ENCODE measurements around the gene PIK3C3.

The PIK3C3 gene

DNA sequence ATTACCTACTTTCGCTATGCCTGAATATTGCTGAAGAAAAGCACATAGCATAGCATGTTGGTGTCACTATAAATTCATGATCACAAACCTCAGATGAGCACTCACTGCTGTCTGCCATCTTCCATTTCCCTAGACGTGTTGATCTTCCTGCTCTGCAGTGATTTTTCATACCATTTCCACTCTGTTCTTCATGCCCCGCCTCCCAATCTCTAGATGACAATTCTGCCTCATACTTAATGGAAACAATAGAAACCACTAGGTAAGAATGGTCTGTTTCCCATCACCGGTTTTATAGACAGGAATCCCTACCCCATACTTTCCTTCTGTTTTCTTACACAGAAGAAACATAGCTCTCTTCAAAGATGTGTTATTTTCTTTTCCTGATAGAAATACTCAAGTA, 63.8 kb downstream of the PIK3C3 start:
- ATAC-seq (replicated peaks) (no peak), DNase-seq (no peak)
- no peaks in the 10 kb centered on the region for H3K27me3 Mint-ChIP-seq
- H3K27ac Mint-ChIP-seq: no peak overlapping the region
- H3K4me1 Mint-ChIP-seq: no peaks in the 10 kb centered on the region
- H3K36me3 Mint-ChIP-seq: peaks cover 7 to 26% of the 10 kb centered on the region in 2 donors
- H3K4me3 Mint-ChIP-seq: no peak overlapping the region
- H3K9me3 Mint-ChIP-seq: no peaks in the 10 kb centered on the region

DNA sequence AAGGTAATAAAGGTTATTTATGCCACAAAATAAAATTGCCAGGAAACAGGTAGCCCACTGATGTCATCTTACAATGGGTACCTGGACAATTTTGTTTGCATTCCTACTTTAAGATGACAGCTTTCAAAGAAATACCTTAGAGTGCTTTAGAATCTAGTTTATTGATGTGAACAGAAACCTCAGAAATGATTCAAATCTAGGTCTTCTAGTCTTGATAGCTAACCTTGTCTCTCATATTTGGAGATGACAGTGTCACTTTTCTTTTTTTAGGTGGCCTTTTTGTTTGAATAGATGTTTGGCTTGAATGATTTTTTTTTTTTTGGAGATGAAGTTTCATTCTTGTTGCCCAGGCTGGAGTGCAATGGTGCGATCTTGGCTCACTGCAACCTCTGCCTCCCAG, 69.1 kb downstream of the PIK3C3 start:
- H3K4me1 Mint-ChIP-seq: peaks cover 0 to 1% of the 10 kb centered on the region in 2 donors
- peaks cover 0 to 9% of the 10 kb centered on the region in 2 donors for H3K36me3 Mint-ChIP-seq
- ATAC-seq (replicated peaks) (no peak), DNase-seq (no peak)
- no peak overlapping the region for H3K4me3 Mint-ChIP-seq
- H3K27ac Mint-ChIP-seq: no peak overlapping the region
- no peaks in the 10 kb centered on the region for H3K27me3 Mint-ChIP-seq
- no peaks in the 10 kb centered on the region for H3K9me3 Mint-ChIP-seq

DNA sequence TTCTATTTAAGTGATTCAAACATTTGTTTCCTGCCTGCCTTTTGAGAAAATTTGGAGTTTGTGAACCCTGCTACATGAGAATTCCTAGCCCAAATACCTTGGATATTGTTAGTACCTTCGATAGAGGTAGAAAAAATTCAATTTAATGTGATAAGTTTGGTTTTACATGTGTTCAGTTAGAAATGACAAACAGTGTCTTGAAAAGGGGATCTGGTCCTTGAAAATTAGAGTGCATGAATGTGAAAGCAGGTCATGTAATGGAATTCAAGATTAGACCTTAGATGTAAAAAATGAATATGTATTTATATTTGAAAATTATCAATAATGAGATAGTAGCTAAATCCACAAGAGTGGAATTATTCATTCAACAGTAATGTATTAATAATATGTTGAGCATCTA, 70.5 kb downstream of the PIK3C3 start:
- peaks cover 3 to 14% of the 10 kb centered on the region in 2 donors for H3K36me3 Mint-ChIP-seq
- H3K4me3 Mint-ChIP-seq: no peak overlapping the region
- no peaks in the 10 kb centered on the region for H3K27me3 Mint-ChIP-seq
- peak in 1 of 2 donors; percentile 25 for ATAC-seq (replicated peaks)
- no peak for DNase-seq
- H3K9me3 Mint-ChIP-seq: no peaks in the 10 kb centered on the region
- peaks cover 0 to 1% of the 10 kb centered on the region in 2 donors for H3K4me1 Mint-ChIP-seq
- H3K27ac Mint-ChIP-seq: no peak overlapping the region

DNA sequence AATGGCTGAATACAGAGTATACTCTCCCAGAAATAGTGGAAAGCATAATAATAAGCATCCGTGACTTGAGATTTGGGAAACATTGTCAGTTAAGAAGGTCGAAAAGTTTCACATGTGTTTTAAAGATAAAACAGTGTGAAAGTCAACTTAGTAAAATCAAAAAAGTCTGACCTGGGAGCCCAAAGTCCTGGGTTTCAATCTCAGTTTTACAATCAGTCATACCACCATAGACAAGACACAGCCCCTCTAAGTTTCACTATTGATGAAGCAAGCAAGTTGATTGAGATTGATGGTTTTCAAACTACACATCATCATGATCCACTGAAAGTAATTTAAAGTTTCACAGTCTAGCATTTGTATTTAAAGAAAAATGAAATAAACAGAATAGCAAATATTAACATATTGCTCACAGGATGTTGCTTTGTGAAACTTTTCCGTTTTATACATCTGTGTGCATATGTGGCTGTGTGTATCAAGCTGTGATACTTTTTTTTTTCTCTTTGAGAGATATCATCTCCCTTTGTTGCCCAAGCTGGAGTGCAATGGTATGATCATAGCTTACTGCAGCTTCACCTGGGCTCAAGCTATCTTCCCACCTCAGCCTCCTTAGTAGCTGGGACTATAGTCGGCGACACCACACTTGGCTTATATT, 71.1 kb downstream of the PIK3C3 start:
- H3K27ac Mint-ChIP-seq: no peak overlapping the region
- DNase-seq (no peak), ATAC-seq (replicated peaks) (peak; percentile 62 to 73)
- peaks cover 3 to 14% of the 10 kb centered on the region in 2 donors for H3K36me3 Mint-ChIP-seq
- no peaks in the 10 kb centered on the region for H3K9me3 Mint-ChIP-seq
- no peak overlapping the region for H3K4me3 Mint-ChIP-seq
- peaks cover 0 to 1% of the 10 kb centered on the region in 2 donors for H3K4me1 Mint-ChIP-seq
- H3K27me3 Mint-ChIP-seq: no peaks in the 10 kb centered on the region

DNA sequence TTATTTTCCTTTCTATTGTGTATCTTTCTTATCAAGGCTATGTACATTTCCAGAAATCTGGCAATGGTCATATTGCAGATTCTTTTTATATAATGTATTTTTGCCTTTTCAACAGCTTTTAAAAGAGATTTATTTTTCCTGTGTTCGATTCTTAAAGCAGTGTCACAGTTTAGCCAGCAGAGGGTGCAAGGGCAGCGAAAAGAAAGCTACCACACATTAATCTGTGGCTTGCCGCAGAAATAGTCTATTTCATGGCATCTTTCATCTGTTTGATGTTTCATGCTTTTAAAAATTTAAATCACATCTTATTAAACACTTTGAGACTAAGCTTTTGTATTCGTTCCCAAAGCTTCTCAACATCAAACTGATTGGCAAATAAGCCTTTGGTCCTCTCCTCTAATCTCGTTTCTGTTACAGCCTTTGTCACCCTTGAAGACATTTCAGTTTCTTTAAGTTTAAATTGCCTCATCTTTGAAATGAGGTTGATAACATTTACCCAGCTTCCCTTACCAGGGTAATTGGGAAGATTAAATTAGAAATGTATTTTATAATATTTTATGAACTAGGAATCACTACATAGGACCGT, 73.3 kb downstream of the PIK3C3 start:
- no peak overlapping the region for H3K27ac Mint-ChIP-seq
- ATAC-seq (replicated peaks) (peak in 1 of 2 donors; percentile 38), DNase-seq (no peak)
- no peak overlapping the region for H3K4me3 Mint-ChIP-seq
- H3K9me3 Mint-ChIP-seq: no peaks in the 10 kb centered on the region
- peaks cover 13 to 19% of the 10 kb centered on the region in 2 donors for H3K36me3 Mint-ChIP-seq
- H3K4me1 Mint-ChIP-seq: peaks cover 0 to 1% of the 10 kb centered on the region in 2 donors
- H3K27me3 Mint-ChIP-seq: no peaks in the 10 kb centered on the region

DNA sequence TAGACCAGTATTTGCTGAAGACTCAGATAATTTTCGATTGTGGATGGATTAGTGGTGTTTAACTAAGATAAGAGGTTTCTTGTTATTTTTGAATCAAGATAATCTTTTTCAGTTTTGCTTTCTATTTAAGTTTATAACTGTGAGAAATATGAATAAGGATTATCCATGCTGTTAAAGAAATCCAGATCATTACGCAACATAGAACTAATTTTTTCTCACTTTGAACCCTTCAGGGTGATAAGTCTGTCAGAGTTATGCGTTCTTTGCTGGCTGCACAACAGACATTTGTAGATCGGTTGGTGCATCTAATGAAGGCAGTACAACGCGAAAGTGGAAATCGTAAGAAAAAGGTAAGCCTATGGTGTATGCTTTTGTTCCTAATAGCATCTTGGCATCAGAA, 74.1 kb downstream of the PIK3C3 start:
- Mint-ChIP-seq H3K4me1 (peaks cover 0 to 1% of the 10 kb centered on the region in 2 donors), H3K9me3 (no peaks in the 10 kb centered on the region), H3K36me3 (peaks cover 17 to 23% of the 10 kb centered on the region in 2 donors), H3K27ac (no peak overlapping the region), H3K27me3 (no peaks in the 10 kb centered on the region), H3K4me3 (no peak overlapping the region)
- ATAC-seq (replicated peaks) (no peak), DNase-seq (no peak)

DNA sequence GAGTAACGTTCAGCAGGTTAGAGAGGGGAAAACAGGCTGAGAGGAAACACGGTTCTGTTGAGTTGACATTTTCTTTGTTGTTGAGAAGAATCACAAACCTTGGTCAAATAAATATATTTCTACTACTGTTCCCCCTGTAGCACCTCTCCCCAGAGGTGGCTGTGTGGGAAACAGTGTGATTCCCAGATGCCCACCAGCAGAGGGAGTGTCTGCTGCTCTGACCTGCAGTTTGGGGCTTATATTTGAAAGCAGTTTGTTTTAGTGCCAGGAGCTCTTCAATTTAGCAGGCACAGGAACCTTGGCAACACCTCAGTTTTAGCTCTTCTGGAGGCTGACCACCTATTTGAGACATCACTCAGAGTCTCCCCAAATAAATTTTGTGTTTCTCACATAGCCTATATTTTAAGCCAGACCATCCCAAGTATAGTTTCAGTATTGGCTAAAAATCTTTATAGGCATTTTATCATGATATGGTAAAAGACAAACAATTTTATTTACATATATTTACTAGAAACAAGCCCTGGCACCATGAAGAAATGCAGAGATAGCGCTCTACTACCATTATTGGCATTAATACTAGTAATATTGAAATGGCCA, 75.7 kb downstream of the PIK3C3 start:
- DNase-seq: no peak
- Mint-ChIP-seq H3K27ac (no peak overlapping the region), H3K9me3 (no peaks in the 10 kb centered on the region), H3K36me3 (peaks cover 17 to 22% of the 10 kb centered on the region in 2 donors), H3K4me1 (no peaks in the 10 kb centered on the region), H3K4me3 (no peak overlapping the region), H3K27me3 (no peaks in the 10 kb centered on the region)
- ATAC-seq (replicated peaks): no peak

DNA sequence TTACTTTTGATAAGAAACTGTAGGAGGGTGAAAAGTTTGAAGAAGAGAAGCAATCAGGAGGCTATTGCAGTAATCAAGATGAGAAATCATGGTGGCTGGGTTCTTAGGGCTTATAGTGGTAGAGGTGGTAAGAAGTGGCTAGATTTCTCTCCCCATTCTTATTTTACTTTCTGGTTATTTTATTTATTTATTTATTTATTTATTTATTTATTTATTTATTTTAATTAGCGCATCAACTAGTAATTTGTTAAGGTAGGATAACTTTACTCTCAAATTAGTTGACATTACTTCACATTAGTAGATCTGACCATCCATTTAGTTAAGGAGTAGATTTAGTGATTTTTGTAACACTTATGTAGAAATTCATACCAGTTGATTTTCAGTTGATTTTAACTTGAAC, 77.4 kb downstream of the PIK3C3 start:
- H3K36me3 Mint-ChIP-seq: peaks cover 19 to 22% of the 10 kb centered on the region in 2 donors
- ATAC-seq (replicated peaks): no peak
- H3K4me1 Mint-ChIP-seq: no peaks in the 10 kb centered on the region
- no peaks in the 10 kb centered on the region for H3K9me3 Mint-ChIP-seq
- H3K4me3 Mint-ChIP-seq: no peak overlapping the region
- H3K27me3 Mint-ChIP-seq: no peaks in the 10 kb centered on the region
- H3K27ac Mint-ChIP-seq: no peak overlapping the region
- DNase-seq: no peak

DNA sequence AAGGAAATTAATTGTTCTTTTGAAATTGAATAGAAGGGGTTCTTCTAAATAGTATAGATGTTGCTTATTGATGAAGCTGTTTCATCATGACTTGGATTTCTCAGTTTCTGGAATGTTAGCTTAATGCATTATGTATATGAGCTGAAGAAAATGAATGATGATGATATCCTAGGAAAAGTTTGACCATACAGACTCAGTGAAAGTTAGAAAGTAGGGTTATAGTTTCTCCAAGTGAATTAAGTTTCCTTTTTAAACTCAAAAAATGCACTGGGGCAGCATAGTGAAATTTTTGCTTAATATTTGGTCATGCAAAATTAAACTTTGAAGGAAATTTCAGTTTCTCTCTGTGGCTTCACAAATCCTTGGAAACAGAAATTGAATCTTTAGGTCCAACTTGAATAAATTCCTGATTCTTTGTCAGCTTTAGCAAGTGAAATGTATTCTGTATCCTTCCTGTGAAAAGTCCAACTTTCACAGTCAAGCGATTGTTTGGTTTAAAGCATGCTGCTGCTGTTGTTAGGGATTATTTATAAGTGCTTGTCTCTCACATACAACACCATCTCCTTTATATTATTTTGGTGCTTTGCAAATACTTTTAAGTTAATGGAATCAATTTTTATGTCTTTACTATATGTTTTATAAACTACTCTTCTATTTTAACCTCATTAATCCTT, 78.2 kb downstream of the PIK3C3 start:
- no peak for ATAC-seq (replicated peaks)
- Mint-ChIP-seq H3K4me3 (no peak overlapping the region), H3K36me3 (peaks cover 19 to 22% of the 10 kb centered on the region in 2 donors), H3K9me3 (no peaks in the 10 kb centered on the region), H3K27ac (no peak overlapping the region), H3K27me3 (no peaks in the 10 kb centered on the region), H3K4me1 (no peaks in the 10 kb centered on the region)
- DNase-seq: no peak

DNA sequence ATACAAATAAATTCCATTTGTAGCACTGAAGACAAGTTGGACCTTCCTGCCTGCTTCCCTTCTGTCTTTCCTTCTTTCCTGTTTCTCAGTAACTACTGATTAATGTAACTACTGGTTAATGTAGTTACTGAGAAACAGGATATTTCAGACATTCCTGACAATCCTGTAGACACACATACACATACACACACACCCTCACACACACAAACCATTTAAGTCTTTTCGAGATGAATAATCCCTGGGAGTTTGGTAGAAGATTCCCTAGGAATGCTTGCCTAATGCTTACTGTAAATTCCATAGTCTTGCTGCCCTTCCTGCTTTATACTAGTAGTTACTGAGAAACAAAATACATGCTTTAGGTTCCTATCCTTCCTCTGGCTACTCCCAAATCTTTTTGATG, 83.9 kb downstream of the PIK3C3 start:
- DNase-seq (no peak), ATAC-seq (replicated peaks) (no peak)
- Mint-ChIP-seq H3K9me3 (no peaks in the 10 kb centered on the region), H3K36me3 (peaks cover 14 to 19% of the 10 kb centered on the region in 2 donors), H3K27me3 (no peaks in the 10 kb centered on the region), H3K4me3 (no peak overlapping the region), H3K27ac (no peak overlapping the region), H3K4me1 (no peaks in the 10 kb centered on the region)

DNA sequence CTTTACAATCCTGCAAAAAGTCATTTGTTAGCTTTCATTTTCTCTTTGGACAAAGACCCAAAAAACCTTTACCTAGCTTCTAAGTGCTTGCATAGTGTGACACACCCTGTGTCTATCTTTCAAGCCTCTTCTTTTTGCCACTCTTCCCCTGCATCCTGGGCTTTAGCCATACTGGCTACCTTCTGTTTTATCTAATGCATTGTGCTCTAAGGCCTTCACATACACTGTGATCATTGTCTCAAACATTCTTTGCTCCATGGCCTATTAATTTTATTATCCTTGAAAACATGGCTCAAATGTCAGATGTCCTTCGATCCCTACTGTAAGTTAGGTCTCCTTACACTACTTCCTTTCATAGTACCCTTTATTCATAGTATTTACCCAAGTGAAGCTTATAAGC, 84.4 kb downstream of the PIK3C3 start:
- Mint-ChIP-seq H3K4me1 (no peaks in the 10 kb centered on the region), H3K36me3 (peaks cover 15 to 22% of the 10 kb centered on the region in 2 donors), H3K27ac (no peak overlapping the region), H3K4me3 (no peak overlapping the region), H3K9me3 (no peaks in the 10 kb centered on the region), H3K27me3 (no peaks in the 10 kb centered on the region)
- ATAC-seq (replicated peaks): no peak
- no peak for DNase-seq

DNA sequence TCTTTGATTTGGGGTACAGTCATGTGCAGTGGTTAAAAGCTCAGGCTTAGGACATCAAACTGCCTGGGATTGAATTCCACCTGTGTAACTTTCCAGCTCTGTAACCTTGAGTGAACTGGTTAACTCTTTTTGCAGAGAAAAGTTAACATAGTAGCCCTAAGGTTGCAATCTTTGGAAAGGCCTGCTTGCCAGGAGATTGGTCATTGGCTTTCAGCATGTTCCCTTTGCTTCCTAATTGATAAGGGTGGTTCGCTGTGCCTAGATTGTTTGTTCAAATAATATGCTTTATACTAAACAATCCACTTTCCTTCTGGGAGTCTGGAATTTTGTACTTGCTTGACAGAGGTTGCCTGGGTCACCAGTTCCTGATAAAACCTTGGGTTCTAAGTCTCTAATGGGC, 86.8 kb downstream of the PIK3C3 start:
- DNase-seq: no peak
- Mint-ChIP-seq H3K27ac (no peak overlapping the region), H3K9me3 (no peaks in the 10 kb centered on the region), H3K4me3 (no peak overlapping the region), H3K4me1 (peaks cover 0 to 2% of the 10 kb centered on the region in 2 donors), H3K27me3 (no peaks in the 10 kb centered on the region), H3K36me3 (peaks cover 16 to 29% of the 10 kb centered on the region in 2 donors)
- ATAC-seq (replicated peaks): no peak

DNA sequence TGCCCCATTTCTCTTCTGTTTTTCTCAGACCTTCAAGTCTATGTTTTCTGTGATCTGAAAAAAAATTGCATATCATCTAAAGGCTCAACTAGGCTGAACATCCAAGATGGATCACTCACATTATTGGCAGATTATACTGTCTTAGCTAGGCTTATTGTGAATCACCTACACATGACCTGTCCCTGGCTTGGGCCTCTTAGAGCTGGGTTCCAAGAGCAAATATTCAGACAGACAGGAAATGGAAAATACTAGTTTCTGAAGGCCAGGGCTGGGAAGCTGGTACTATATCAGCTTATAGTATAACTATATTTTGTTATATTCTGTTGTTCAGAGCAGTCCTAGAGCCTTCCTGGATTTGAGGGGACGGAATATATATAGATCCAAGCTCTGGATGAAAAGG, 90.3 kb downstream of the PIK3C3 start:
- Mint-ChIP-seq H3K9me3 (no peaks in the 10 kb centered on the region), H3K4me1 (peaks cover 0 to 2% of the 10 kb centered on the region in 2 donors), H3K27ac (no peak overlapping the region), H3K36me3 (peaks cover 17 to 28% of the 10 kb centered on the region in 2 donors), H3K4me3 (no peak overlapping the region), H3K27me3 (no peaks in the 10 kb centered on the region)
- no peak for DNase-seq
- no peak for ATAC-seq (replicated peaks)

DNA sequence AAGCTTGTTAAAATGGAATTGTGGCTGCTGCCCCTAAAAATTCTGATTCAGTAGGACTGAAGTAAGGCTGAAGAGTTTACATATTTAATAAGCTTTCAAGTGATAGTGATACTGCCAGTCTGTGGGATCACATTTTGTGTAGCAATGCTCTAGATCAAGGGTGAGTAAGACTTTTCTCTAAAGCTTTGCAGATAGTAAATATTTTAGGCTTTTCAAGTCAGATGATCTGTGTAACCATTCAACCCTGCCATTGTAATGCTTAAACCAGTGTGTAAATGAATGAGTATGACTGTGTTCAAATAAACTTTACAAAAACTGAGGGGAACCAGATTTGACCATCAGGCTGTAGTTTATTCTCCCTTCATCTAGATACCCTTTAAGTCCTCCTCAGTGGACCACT, 92.7 kb downstream of the PIK3C3 start:
- Mint-ChIP-seq H3K27ac (no peak overlapping the region), H3K36me3 (peaks cover 21 to 30% of the 10 kb centered on the region in 2 donors), H3K4me1 (peaks cover 0 to 2% of the 10 kb centered on the region in 2 donors), H3K4me3 (no peak overlapping the region), H3K27me3 (no peaks in the 10 kb centered on the region), H3K9me3 (no peaks in the 10 kb centered on the region)
- ATAC-seq (replicated peaks) (no peak), DNase-seq (no peak)

DNA sequence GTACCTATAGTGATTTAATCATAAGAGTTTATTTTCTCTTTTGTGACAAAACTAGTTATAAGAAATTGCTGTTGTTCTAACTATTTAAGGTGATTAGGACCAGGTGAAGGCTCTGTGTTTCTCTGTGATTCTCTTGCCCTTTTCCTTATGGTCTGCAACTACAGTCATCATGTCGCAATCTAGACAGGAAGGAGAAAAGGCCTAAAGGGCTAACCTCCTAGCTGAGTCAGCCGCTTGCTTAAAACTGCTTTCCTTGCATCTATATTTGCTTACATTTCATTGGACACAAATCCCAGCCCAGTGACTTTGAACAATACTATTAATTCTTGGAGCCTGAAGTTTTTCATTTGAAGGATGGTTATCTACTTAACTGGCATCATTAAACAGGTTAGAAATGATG, 93.1 kb downstream of the PIK3C3 start:
- Mint-ChIP-seq H3K9me3 (no peaks in the 10 kb centered on the region), H3K4me3 (no peak overlapping the region), H3K27ac (no peak overlapping the region), H3K27me3 (no peaks in the 10 kb centered on the region), H3K4me1 (peaks cover 0 to 2% of the 10 kb centered on the region in 2 donors), H3K36me3 (peaks cover 21 to 30% of the 10 kb centered on the region in 2 donors)
- no peak for DNase-seq
- ATAC-seq (replicated peaks): no peak
